Middle frontal gyrus (tissue), 1 donor: ENCODE results near the gene CTSG.
"Not testable (repeated sequence)": the region's sequence is repeated elsewhere in the genome, so short reads cannot be mapped to it uniquely, and the experiment has no call there.

Experiments used
- DNase-seq: peaks from one replicate; pipeline ENCODE4 v3.0.0-alpha.2; 2015; ENCODE audit warnings: low spot score; ENCODE audit errors: extremely low spot score

Gene CTSG

GRCh38 chr14:24542346-24542936 is 33.6 kb downstream of the CTSG start:
- DNase-seq: no peak

DNA sequence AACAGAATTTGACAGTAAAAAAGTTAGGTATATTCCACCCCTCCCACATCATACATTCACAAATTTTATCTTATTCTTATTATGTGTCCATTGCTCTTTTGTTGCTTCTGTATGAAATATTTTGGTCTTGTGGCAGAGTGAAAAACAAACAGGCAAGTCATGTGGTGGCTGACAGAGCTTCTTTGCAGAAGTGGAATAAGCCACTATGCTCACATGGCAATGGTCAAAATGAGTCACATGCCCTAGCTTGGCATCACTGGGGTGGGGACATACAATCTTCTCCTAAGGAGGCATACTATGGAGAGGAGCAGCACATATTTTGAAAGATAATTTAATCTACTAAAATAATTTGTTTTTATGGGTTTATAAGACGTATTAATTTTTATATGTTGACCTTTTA is 40.3 kb downstream of the CTSG start:
- DNase-seq: no peak

- DNase-seq: no peak
These were observed 41.8 kb downstream of the CTSG start for GRCh38 chr14:24534286-24534685.

- DNase-seq: not testable (repeated sequence)
These were observed 50.0 kb downstream of the CTSG start for GRCh38 chr14:24525877-24526620.
